Measurements from ENCODE around the gene CASTOR2.

- TF ChIP-seq POLR2A (IDR thresholded peaks at IDR 0.05) = no peak
- TF ChIP-seq, protein P1, sequence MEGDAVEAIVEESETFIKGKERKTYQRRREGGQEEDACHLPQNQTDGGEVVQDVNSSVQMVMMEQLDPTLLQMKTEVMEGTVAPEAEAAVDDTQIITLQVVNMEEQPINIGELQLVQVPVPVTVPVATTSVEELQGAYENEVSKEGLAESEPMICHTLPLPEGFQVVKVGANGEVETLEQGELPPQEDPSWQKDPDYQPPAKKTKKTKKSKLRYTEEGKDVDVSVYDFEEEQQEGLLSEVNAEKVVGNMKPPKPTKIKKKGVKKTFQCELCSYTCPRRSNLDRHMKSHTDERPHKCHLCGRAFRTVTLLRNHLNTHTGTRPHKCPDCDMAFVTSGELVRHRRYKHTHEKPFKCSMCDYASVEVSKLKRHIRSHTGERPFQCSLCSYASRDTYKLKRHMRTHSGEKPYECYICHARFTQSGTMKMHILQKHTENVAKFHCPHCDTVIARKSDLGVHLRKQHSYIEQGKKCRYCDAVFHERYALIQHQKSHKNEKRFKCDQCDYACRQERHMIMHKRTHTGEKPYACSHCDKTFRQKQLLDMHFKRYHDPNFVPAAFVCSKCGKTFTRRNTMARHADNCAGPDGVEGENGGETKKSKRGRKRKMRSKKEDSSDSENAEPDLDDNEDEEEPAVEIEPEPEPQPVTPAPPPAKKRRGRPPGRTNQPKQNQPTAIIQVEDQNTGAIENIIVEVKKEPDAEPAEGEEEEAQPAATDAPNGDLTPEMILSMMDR (IDR thresholded peaks at IDR 0.05) = no peak
Observed at GRCh38 chr7:75010036-75010435, 45.5 kb downstream of the CASTOR2 start.

All from uterus (tissue), 2 donors.